ENCODE measurements around the gene TECTA. TPM values are rescaled to one million over a fixed set of nuclear protein-coding genes. Genes with fewer than 3 reads are reported as not detected.
"Not testable (repeated sequence)": the region's sequence is repeated elsewhere in the genome, so short reads cannot be mapped to it uniquely, and the experiment has no call there.

Gene TECTA
- total RNA-seq, 1 donor from 2014 or later: 0.94 TPM

GRCh38 chr11:121231576-121232278 lies 130.7 kb downstream of the TECTA start:
- TF ChIP-seq CTCF (IDR thresholded peaks at IDR 0.05): no peak
- no peak overlapping the region for H3K4me3 Mint-ChIP-seq (ENCODE audit: unreplicated experiment)
- H3K27me3 Mint-ChIP-seq (ENCODE audit: unreplicated experiment): peaks cover 34% of the 10 kb centered on the region
- H3K4me1 Mint-ChIP-seq (ENCODE audit: unreplicated experiment): no peaks in the 10 kb centered on the region
- H3K9me3 Mint-ChIP-seq (ENCODE audit: unreplicated experiment): no peaks in the 10 kb centered on the region
- DNase-seq (ENCODE audit: extremely low spot score, unreplicated experiment): no peak
- H3K36me3 Mint-ChIP-seq (ENCODE audit: unreplicated experiment): no peaks in the 10 kb centered on the region
- no peak overlapping the region for H3K27ac Mint-ChIP-seq (ENCODE audit: unreplicated experiment)

GRCh38 chr11:121235057-121235456 lies 134.0 kb downstream of the TECTA start:
- no peaks in the 10 kb centered on the region for H3K36me3 Mint-ChIP-seq (ENCODE audit: unreplicated experiment)
- no peak overlapping the region for H3K4me3 Mint-ChIP-seq (ENCODE audit: unreplicated experiment)
- peaks cover 31% of the 10 kb centered on the region for H3K27me3 Mint-ChIP-seq (ENCODE audit: unreplicated experiment)
- no peak for DNase-seq (ENCODE audit: extremely low spot score, unreplicated experiment)
- no peak for TF ChIP-seq CTCF (IDR thresholded peaks at IDR 0.05)
- no peaks in the 10 kb centered on the region for H3K4me1 Mint-ChIP-seq (ENCODE audit: unreplicated experiment)
- H3K9me3 Mint-ChIP-seq (ENCODE audit: unreplicated experiment): no peaks in the 10 kb centered on the region
- no peak overlapping the region for H3K27ac Mint-ChIP-seq (ENCODE audit: unreplicated experiment)

GRCh38 chr11:121236115-121237001 lies 135.3 kb downstream of the TECTA start:
- no peaks in the 10 kb centered on the region for H3K36me3 Mint-ChIP-seq (ENCODE audit: unreplicated experiment)
- H3K4me3 Mint-ChIP-seq (ENCODE audit: unreplicated experiment): no peak overlapping the region
- no peak for TF ChIP-seq CTCF (IDR thresholded peaks at IDR 0.05)
- H3K27ac Mint-ChIP-seq (ENCODE audit: unreplicated experiment): no peak overlapping the region
- DNase-seq (ENCODE audit: extremely low spot score, unreplicated experiment): no peak
- H3K27me3 Mint-ChIP-seq (ENCODE audit: unreplicated experiment): peaks cover 30% of the 10 kb centered on the region
- no peaks in the 10 kb centered on the region for H3K9me3 Mint-ChIP-seq (ENCODE audit: unreplicated experiment)
- H3K4me1 Mint-ChIP-seq (ENCODE audit: unreplicated experiment): no peaks in the 10 kb centered on the region

- H3K36me3 Mint-ChIP-seq (ENCODE audit: unreplicated experiment); H3K4me3 Mint-ChIP-seq (ENCODE audit: unreplicated experiment); H3K4me1 Mint-ChIP-seq (ENCODE audit: unreplicated experiment); H3K27ac Mint-ChIP-seq (ENCODE audit: unreplicated experiment); H3K9me3 Mint-ChIP-seq (ENCODE audit: unreplicated experiment); DNase-seq (ENCODE audit: extremely low spot score, unreplicated experiment): not testable (repeated sequence)
- peaks cover 34% of the 10 kb centered on the region for H3K27me3 Mint-ChIP-seq (ENCODE audit: unreplicated experiment)
Measured at GRCh38 chr11:121237247-121237646, 136.2 kb downstream of the TECTA start.

- no peak for TF ChIP-seq CTCF (IDR thresholded peaks at IDR 0.05)
- Mint-ChIP-seq H3K4me1 (ENCODE audit: unreplicated experiment) (no peaks in the 10 kb centered on the region), H3K4me3 (ENCODE audit: unreplicated experiment) (no peak overlapping the region), H3K27me3 (ENCODE audit: unreplicated experiment) (peaks cover 40% of the 10 kb centered on the region), H3K9me3 (ENCODE audit: unreplicated experiment) (no peaks in the 10 kb centered on the region), H3K36me3 (ENCODE audit: unreplicated experiment) (no peaks in the 10 kb centered on the region), H3K27ac (ENCODE audit: unreplicated experiment) (no peak overlapping the region)
- no peak for DNase-seq (ENCODE audit: extremely low spot score, unreplicated experiment)
Measured at GRCh38 chr11:121237686-121238658, 136.9 kb downstream of the TECTA start.

Measured in osteocyte (in vitro differentiated cells).